Mesodermal cell (in vitro differentiated cells): Measurements from ENCODE around the gene EGFR.
A peak's percentile ranks its signal among the peaks of the same experiment; 100 is the strongest.

ENCODE experiments used
- H3K27ac ChIP-seq: 2 replicates; pipeline ENCODE4 v1.7.0; 2013; ENCODE audit warnings: mild to moderate bottlenecking, low read depth, low read length, moderate library complexity; ENCODE audit not compliant: severe bottlenecking
- H3K36me3 ChIP-seq: 2 replicates; pipeline ENCODE4 v1.7.1; 2013; ENCODE audit warnings: mild to moderate bottlenecking, low read length, moderate library complexity; ENCODE audit not compliant: control insufficient read depth, insufficient read depth
- H3K4me1 ChIP-seq: one replicate; pipeline ENCODE4 v1.7.1; 2013; ENCODE audit warnings: mild to moderate bottlenecking, low read length; ENCODE audit not compliant: insufficient read depth, control insufficient read depth, poor library complexity, severe bottlenecking
- H3K4me3 ChIP-seq: 2 replicates; pipeline ENCODE4 v1.7.0; 2013; ENCODE audit warnings: low read length, control low read depth, mild to moderate bottlenecking; ENCODE audit not compliant: insufficient read depth, poor library complexity, severe bottlenecking; ENCODE audit errors: extremely low read depth
- H3K9me3 ChIP-seq: 2 replicates; pipeline ENCODE4 v1.7.1; 2013; ENCODE audit warnings: mild to moderate bottlenecking, low read length, moderate library complexity; ENCODE audit not compliant: control insufficient read depth
- WGBS, 2 experiments: methylation state at CpG; one replicate each; pipeline ENCODE4 v1.1.5; 2013; ENCODE audit warnings: missing lambda C conversion rate in 2 of 2; ENCODE audit not compliant: insufficient coverage in 2 of 2; 5-methylcytosine and 5-hydroxymethylcytosine counted together

The EGFR gene

DNA sequence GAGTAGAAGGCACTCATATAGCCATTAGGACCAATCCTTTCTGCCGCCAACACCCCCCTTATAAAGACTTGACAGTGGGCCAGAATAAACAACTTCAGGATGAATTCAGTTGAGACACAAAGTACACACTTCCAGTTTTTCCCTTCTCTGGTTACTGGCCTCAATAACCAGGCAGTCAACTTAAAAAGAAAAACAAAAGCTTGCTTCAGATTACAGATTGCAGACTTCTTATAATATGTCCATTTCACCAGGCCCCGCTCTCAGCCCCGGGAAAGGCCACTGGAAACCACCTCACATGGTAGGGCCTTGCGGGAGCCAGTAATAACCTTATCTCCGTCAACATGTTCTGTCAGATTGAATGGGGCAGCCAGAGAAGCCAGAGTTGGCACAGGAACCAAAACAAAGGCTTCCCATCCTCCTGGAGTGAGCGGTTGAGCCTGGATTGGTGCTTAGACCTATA, 108.8 kb downstream of the EGFR start:
- no peaks in the 10 kb centered on the region for H3K36me3 ChIP-seq
- 75 to 85% methylated on average over 4 of the region's 6 CpGs for WGBS, 2 experiments
- H3K4me1 ChIP-seq = peaks cover 48% of the 10 kb centered on the region
- no peaks in the 10 kb centered on the region for H3K9me3 ChIP-seq
- H3K27ac ChIP-seq = no peak overlapping the region
- no peak overlapping the region for H3K4me3 ChIP-seq

- Histone ChIP-seq H3K4me1 (peaks cover 58% of the 10 kb centered on the region), H3K27ac (no peak overlapping the region), H3K36me3 (no peaks in the 10 kb centered on the region), H3K4me3 (no peak overlapping the region), H3K9me3 (no peaks in the 10 kb centered on the region)
- WGBS, 2 experiments = 35 to 48% methylated on average over 4 to 5 of the region's 6 CpGs
Measured at GRCh38 chr7:55128693-55129394, 110.0 kb downstream of the EGFR start.

- no peaks in the 10 kb centered on the region for H3K9me3 ChIP-seq
- no peak overlapping the region for H3K4me3 ChIP-seq
- peaks cover 63% of the 10 kb centered on the region for H3K4me1 ChIP-seq
- peak overlapping the region; percentile 80 for H3K27ac ChIP-seq
- H3K36me3 ChIP-seq = no peaks in the 10 kb centered on the region
- WGBS, 2 experiments = 77 to 78% methylated on average over 3 to 5 of the region's 8 CpGs
Measured at GRCh38 chr7:55129541-55130394, 111.0 kb downstream of the EGFR start.

GRCh38 chr7:55130395-55131141, 111.8 kb downstream of the EGFR start:
- H3K27ac ChIP-seq = peak overlapping the region; percentile 80
- no peak overlapping the region for H3K4me3 ChIP-seq
- no peaks in the 10 kb centered on the region for H3K36me3 ChIP-seq
- H3K4me1 ChIP-seq = peaks cover 63% of the 10 kb centered on the region
- 39 to 51% methylated on average over 6 to 8 of the region's 15 CpGs for WGBS, 2 experiments
- no peaks in the 10 kb centered on the region for H3K9me3 ChIP-seq

GRCh38 chr7:55131142-55131929, 112.5 kb downstream of the EGFR start:
- Histone ChIP-seq H3K4me3 (no peak overlapping the region), H3K27ac (peak overlapping the region; percentile 80)
- 76 to 83% methylated on average over 16 of the region's 17 CpGs for WGBS, 2 experiments

GRCh38 chr7:55132550-55132889, 113.7 kb downstream of the EGFR start:
- no peaks in the 10 kb centered on the region for H3K9me3 ChIP-seq
- WGBS, 2 experiments = 87 to 94% methylated on average over 3 of the region's 5 CpGs
- peak overlapping the region; percentile 95 for H3K27ac ChIP-seq
- H3K36me3 ChIP-seq = no peaks in the 10 kb centered on the region
- peaks cover 62% of the 10 kb centered on the region for H3K4me1 ChIP-seq
- no peak overlapping the region for H3K4me3 ChIP-seq

More at GRCh38 chr7:55131142-55131929, 112.5 kb downstream of the EGFR start:
- no peaks in the 10 kb centered on the region for H3K9me3 ChIP-seq
- H3K4me1 ChIP-seq = peaks cover 63% of the 10 kb centered on the region
- H3K36me3 ChIP-seq = no peaks in the 10 kb centered on the region

DNA sequence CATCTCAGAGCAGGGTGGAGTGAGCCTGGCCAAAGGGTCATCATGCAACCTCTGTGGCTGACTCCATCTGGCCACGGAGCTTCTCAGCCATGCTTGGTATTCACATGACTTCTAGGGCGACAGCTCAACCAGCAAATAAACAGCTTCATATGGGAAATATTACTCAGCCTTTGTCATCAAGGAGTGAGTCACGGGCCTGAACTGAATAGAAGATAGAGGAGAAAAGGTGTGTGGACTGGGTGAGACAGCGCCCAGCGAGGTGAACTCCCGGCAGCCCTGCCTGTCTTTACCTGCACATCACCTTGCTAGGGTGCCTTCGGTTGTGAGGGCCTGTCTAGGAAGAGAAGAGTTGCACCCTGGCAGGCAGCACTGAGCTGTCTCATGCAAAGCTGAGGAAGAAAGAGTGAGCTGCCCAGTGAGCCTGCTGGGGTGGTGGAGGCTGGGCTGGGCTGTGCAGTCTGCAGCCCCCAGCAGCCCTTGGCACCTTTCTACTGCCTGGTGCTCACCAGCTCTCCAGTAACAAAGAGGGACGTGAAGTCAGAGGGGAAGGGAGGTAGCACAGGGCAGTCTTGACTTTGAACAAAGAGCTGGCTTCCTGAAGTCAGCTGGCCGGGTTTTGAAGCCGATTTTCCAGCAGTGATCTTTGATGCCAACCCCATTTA, 114.2 kb downstream of the EGFR start:
- peaks cover 57% of the 10 kb centered on the region for H3K4me1 ChIP-seq
- no peak overlapping the region for H3K4me3 ChIP-seq
- no peaks in the 10 kb centered on the region for H3K9me3 ChIP-seq
- no peaks in the 10 kb centered on the region for H3K36me3 ChIP-seq
- peak overlapping the region; percentile 95 for H3K27ac ChIP-seq
- 90 to 97% methylated on average over 6 to 8 of the region's 10 CpGs for WGBS, 2 experiments

DNA sequence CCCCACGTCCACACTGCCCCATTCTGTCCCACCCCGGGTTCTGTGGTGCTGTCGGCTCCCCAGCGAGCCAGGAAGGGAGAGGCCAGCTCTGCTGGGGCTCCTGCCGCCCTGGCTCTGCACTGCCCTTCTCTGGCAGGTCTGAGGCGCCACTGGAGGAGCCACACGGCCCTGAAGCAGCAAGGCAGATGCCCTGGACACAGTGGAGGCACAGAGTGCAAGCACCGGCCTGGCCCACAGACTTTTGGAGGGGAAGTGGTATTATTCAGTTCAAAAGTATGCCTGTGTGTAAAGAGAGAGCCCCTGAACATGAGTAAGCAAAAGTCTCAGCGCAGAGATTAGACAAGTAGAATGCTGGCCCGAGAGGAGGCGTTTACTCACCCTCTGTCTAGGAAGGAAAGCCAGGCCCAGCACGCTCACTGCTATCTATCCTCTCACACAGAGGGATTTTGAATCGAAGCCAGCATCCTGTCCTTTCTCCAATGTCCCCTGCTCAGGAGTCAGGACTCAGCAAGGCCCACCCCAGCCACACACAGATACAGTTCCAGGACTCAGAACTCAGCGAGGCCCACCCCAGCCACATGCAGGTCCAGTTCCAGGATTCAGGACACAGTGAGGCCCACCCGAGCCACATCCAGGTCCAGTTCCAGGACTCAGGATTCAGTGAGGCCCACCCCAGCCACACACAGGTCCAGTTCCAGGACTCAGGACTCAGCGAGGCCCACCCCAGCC, 115.0 kb downstream of the EGFR start:
- WGBS, 2 experiments = 73 to 75% methylated on average over 8 to 9 of the region's 16 CpGs
- Histone ChIP-seq H3K9me3 (no peaks in the 10 kb centered on the region), H3K36me3 (no peaks in the 10 kb centered on the region), H3K27ac (peak overlapping the region; percentile 95), H3K4me3 (no peak overlapping the region), H3K4me1 (peaks cover 52% of the 10 kb centered on the region)

DNA sequence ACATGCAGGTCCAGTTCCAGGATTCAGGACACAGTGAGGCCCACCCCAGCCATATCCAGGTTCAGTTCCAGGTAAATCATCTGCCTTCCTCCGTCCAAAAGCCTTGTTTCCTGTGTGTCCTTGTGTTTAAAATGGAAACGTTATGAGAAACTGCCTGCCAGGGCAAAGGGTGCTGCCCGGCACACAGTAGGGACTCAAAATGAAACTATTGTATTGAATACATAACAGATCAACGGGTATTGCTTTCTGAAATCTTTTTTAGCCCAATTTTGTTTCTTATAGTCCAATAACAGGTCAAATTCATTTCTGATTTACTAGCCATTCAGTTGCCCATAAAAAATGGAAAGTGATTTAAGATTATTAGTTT, 115.5 kb downstream of the EGFR start:
- H3K27ac ChIP-seq = peak overlapping the region; percentile 95
- H3K4me3 ChIP-seq = no peak overlapping the region
- no peaks in the 10 kb centered on the region for H3K9me3 ChIP-seq
- no peaks in the 10 kb centered on the region for H3K36me3 ChIP-seq
- 95 to 100% methylated on average over 2 to 4 of the region's 4 CpGs for WGBS, 2 experiments
- peaks cover 48% of the 10 kb centered on the region for H3K4me1 ChIP-seq
